Measurements from ENCODE around the gene STX19. TPM values are rescaled to one million over a fixed set of nuclear protein-coding genes. Genes with fewer than 3 reads are reported as not detected.

The STX19 gene
- total and polyA plus RNA-seq, 2 donors (not counting 1 experiment from before 2014, with no cell fraction given): not detected

DNA sequence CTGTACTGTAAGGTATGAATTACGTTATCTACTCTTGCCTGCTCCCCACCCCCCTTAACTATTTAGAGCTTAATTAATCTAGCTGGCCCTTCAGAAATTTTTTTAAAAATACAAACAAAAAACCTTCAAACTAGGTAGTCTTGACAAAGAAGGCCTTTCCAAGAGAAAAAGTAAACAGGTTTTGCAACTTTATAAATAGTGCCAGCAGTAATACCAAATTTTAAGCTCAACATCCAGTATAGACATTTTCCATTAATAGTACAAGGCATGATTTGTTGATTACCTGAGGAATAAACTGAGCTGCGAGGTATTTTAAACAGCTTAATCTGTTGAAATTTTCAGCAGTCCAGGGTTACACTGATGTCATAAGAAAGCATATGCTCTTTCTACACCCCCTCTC lies 20.1 kb downstream of the STX19 start:
- DNase-seq: no peak
- ChIA-PET POLR2A (no interaction called here), CTCF (interaction anchor here (0.9 to 1.5 kb wide), 3 partner anchors 12 to 61 kb away, joined by 3 to 10 read pairs (median 3); no protein-coding TSS in a partner anchor)
- Histone ChIP-seq H3K79me2 (ENCODE audit: control insufficient read depth, insufficient read depth, low read length) (no peaks in the 10 kb centered on the region), H3K4me3 (ENCODE audit: control extremely low read depth in 1 of 5, extremely low read depth in 1 of 5, insufficient read depth in 1 of 5, low read depth in 2 of 5, low read length in 4 of 5) (no peak overlapping the region), H3K4me2 (replicated peaks; ENCODE audit: low read depth, low read length, poor library complexity, severe bottlenecking) (no peak overlapping the region), H3K27ac (ENCODE audit: low read length in 2 of 2) (no peak overlapping the region), H2AFZ (ENCODE audit: insufficient read depth, low read depth, low read length, poor library complexity, severe bottlenecking) (no peak overlapping the region), H3K36me3 (replicated peaks in 1 of 2; ENCODE audit: control extremely low read depth in 1 of 2, control insufficient read depth in 1 of 2, extremely low read depth in 1 of 2, insufficient read depth in 2 of 2, low read length in 1 of 2) (no peaks in the 10 kb centered on the region), H4K20me1 (ENCODE audit: control insufficient read depth, insufficient read depth, low read length, poor library complexity, severe bottlenecking) (no peaks in the 10 kb centered on the region), H3K27me3 (replicated peaks in 1 of 4; ENCODE audit: control extremely low read depth in 1 of 4, control insufficient read depth in 3 of 4, insufficient read depth in 4 of 4, low read length in 3 of 4) (no peaks in the 10 kb centered on the region), H3K9ac (ENCODE audit: low read length) (no peak overlapping the region), H3K9me3 (ENCODE audit: control extremely low read depth in 1 of 3, control insufficient read depth in 2 of 3, insufficient read depth in 1 of 3, low read length in 2 of 3) (no peaks in the 10 kb centered on the region), H3K4me1 (ENCODE audit: control insufficient read depth in 2 of 2, insufficient read depth in 2 of 2, low read length in 2 of 2) (no peaks in the 10 kb centered on the region)
- TF ChIP-seq, protein P1, sequence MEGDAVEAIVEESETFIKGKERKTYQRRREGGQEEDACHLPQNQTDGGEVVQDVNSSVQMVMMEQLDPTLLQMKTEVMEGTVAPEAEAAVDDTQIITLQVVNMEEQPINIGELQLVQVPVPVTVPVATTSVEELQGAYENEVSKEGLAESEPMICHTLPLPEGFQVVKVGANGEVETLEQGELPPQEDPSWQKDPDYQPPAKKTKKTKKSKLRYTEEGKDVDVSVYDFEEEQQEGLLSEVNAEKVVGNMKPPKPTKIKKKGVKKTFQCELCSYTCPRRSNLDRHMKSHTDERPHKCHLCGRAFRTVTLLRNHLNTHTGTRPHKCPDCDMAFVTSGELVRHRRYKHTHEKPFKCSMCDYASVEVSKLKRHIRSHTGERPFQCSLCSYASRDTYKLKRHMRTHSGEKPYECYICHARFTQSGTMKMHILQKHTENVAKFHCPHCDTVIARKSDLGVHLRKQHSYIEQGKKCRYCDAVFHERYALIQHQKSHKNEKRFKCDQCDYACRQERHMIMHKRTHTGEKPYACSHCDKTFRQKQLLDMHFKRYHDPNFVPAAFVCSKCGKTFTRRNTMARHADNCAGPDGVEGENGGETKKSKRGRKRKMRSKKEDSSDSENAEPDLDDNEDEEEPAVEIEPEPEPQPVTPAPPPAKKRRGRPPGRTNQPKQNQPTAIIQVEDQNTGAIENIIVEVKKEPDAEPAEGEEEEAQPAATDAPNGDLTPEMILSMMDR (IDR thresholded peaks at IDR 0.05): no peak
- no peak for TF ChIP-seq EZH2 (IDR thresholded peaks at IDR 0.05; ENCODE audit: borderline replicate concordance, insufficient read depth, low read depth, low read length, poor library complexity, severe bottlenecking)
- H3K9me3 Mint-ChIP-seq (ENCODE audit: insufficient read depth): no peaks in the 10 kb centered on the region
- peaks cover 3% of the 10 kb centered on the region for H3K4me1 Mint-ChIP-seq
- intact Hi-C loops (cut with micrococcal nuclease): loop anchor here (10.0 kb wide), 1 partner anchor 237 kb away; no protein-coding TSS in a partner anchor
- WGBS (ENCODE audit: insufficient coverage): no CpG with 5 or more reads among the region's 2 CpGs
- no peaks in the 10 kb centered on the region for H3K27me3 Mint-ChIP-seq
- H3K27ac Mint-ChIP-seq: no peak overlapping the region
- no peak for ATAC-seq (ENCODE audit: low read depth)
- H3K4me3 Mint-ChIP-seq: no peak overlapping the region

DNA sequence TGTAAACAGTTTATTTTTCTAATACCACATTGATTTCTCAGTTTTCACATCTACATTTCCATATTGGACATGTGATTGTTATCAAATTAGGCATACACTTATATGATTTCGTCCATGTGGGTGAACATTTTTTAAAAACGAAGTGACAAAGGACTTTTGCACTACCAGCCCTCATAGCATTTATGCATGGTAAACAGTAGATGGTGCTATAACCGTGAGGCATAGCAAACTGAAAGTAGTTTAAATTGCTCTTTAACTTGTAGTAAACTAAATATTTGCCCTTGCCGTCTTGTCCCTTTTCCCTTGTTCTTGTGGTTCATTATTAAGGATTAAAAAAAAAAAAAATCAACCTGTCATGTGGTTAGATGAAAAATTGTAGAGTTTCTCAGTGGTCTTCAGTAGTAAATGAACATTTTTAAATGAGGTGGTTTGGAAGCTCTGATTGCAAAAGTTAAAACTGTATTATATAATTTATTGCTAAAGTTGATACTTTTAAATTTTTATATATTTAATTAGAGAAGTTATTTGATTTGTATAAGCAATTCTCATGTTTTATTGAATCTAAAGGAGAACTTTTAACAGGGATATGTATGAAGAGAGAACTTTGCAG lies 24.0 kb downstream of the STX19 start:
- Histone ChIP-seq H3K27ac (ENCODE audit: low read length in 2 of 2) (no peak overlapping the region), H3K9ac (ENCODE audit: low read length) (no peak overlapping the region), H3K9me3 (ENCODE audit: control extremely low read depth in 1 of 3, control insufficient read depth in 2 of 3, insufficient read depth in 1 of 3, low read length in 2 of 3) (no peaks in the 10 kb centered on the region), H3K4me1 (ENCODE audit: control insufficient read depth in 2 of 2, insufficient read depth in 2 of 2, low read length in 2 of 2) (no peaks in the 10 kb centered on the region), H3K36me3 (replicated peaks in 1 of 2; ENCODE audit: control extremely low read depth in 1 of 2, control insufficient read depth in 1 of 2, extremely low read depth in 1 of 2, insufficient read depth in 2 of 2, low read length in 1 of 2) (no peaks in the 10 kb centered on the region), H3K4me3 (ENCODE audit: control extremely low read depth in 1 of 5, extremely low read depth in 1 of 5, insufficient read depth in 1 of 5, low read depth in 2 of 5, low read length in 4 of 5) (peak overlapping the region in 1 of 5 experiments; percentile 26), H3K4me2 (replicated peaks; ENCODE audit: low read depth, low read length, poor library complexity, severe bottlenecking) (peak overlapping the region; percentile 65), H4K20me1 (ENCODE audit: control insufficient read depth, insufficient read depth, low read length, poor library complexity, severe bottlenecking) (no peaks in the 10 kb centered on the region), H3K79me2 (ENCODE audit: control insufficient read depth, insufficient read depth, low read length) (no peaks in the 10 kb centered on the region), H3K27me3 (replicated peaks in 1 of 4; ENCODE audit: control extremely low read depth in 1 of 4, control insufficient read depth in 3 of 4, insufficient read depth in 4 of 4, low read length in 3 of 4) (no peaks in the 10 kb centered on the region), H2AFZ (ENCODE audit: insufficient read depth, low read depth, low read length, poor library complexity, severe bottlenecking) (peak overlapping the region; percentile 43)
- Mint-ChIP-seq H3K27me3 (no peaks in the 10 kb centered on the region), H3K4me1 (peaks cover 3% of the 10 kb centered on the region), H3K4me3 (peak overlapping the region; percentile 20), H3K9me3 (ENCODE audit: insufficient read depth) (no peaks in the 10 kb centered on the region), H3K27ac (no peak overlapping the region)
- ChIA-PET CTCF (interaction anchor here (0.7 to 5.4 kb wide), 13 partner anchors 19 to 1234 kb away, joined by 3 to 61 read pairs (median 3); partner anchors contain the start of genes DHFR2 and NSUN3), POLR2A (no interaction called here)
- ATAC-seq (ENCODE audit: low read depth) (peak; percentile 54), DNase-seq (peak; percentile 64)
- no CpG with 5 or more reads among the region's 4 CpGs for WGBS (ENCODE audit: insufficient coverage)
- TF ChIP-seq, protein P1 (IDR thresholded peaks at IDR 0.05): peak; percentile 89
- no peak for TF ChIP-seq EZH2 (IDR thresholded peaks at IDR 0.05; ENCODE audit: borderline replicate concordance, insufficient read depth, low read depth, low read length, poor library complexity, severe bottlenecking)
- intact Hi-C loops (cut with micrococcal nuclease): loop anchor here (1.0 to 10.0 kb wide), 3 partner anchors 24 to 240 kb away; partner anchors contain the start of gene ARL13B
